GM13976 (cell line): Measurements from ENCODE around the gene C1orf141.
"Not testable (repeated sequence)": the region's sequence is repeated elsewhere in the genome, so short reads cannot be mapped to it uniquely, and the experiment has no call there.

Experiments used
- DNase-seq: peaks from one replicate; pipeline ENCODE4 v3.0.0; 2012; ENCODE audit warnings: low spot score
- CTCF ChIP-seq: IDR thresholded peaks from 2 replicates; pipeline ENCODE4 v1.5.1; 2012; ENCODE audit warnings: borderline replicate concordance, mild to moderate bottlenecking; ENCODE audit not compliant: insufficient read depth; ENCODE audit errors: extremely low read depth, missing control alignments, control extremely low read depth
- in situ Hi-C: fragments of 300-500 bp; cut with MboI; formaldehyde crosslinking; loops from one replicate; pipeline ENCODE4 v1.12.0; 2022; ENCODE audit warnings: low sequenced_read_pairs, mixed read lengths, inconsistent platforms; ENCODE audit not compliant: unreplicated experiment

The C1orf141 gene

GRCh38 chr1:67144696-67145095, 9.9 kb upstream of the C1orf141 start:
- peak; percentile 38 for TF ChIP-seq CTCF
- DNase-seq = peak; percentile 40
- in situ Hi-C loops = loop anchor here (10.0 kb wide), 3 partner anchors 150 to 370 kb away; no protein-coding TSS in a partner anchor

GRCh38 chr1:67143966-67144365, 9.2 kb upstream of the C1orf141 start:
- in situ Hi-C loops = loop anchor here (10.0 kb wide), 3 partner anchors 149 to 369 kb away; no protein-coding TSS in a partner anchor
- no peak for DNase-seq
- TF ChIP-seq CTCF = no peak

GRCh38 chr1:67142931-67143330, 8.2 kb upstream of the C1orf141 start:
- in situ Hi-C loops = loop anchor here (10.0 kb wide), 3 partner anchors 148 to 368 kb away; no protein-coding TSS in a partner anchor
- TF ChIP-seq CTCF = no peak
- no peak for DNase-seq

GRCh38 chr1:67141832-67142231, 7.1 kb upstream of the C1orf141 start:
- in situ Hi-C loops = loop anchor here (10.0 kb wide), 3 partner anchors 147 to 367 kb away; no protein-coding TSS in a partner anchor
- not testable (repeated sequence) for DNase-seq

GRCh38 chr1:67140460-67140859, 5.7 kb upstream of the C1orf141 start:
- no peak for DNase-seq
- no peak for TF ChIP-seq CTCF
- in situ Hi-C loops = loop anchor here (10.0 kb wide), 3 partner anchors 146 to 366 kb away; no protein-coding TSS in a partner anchor

GRCh38 chr1:67138813-67139499, 4.2 kb upstream of the C1orf141 start:
- DNase-seq = no peak
- in situ Hi-C loops = no loop called here
- TF ChIP-seq CTCF = no peak

GRCh38 chr1:67137307-67137753, 2.6 kb upstream of the C1orf141 start:
- DNase-seq = no peak
- TF ChIP-seq CTCF = no peak
- in situ Hi-C loops = no loop called here
